ENCODE results near the gene AJUBA.
"Not testable (repeated sequence)": the region's sequence is repeated elsewhere in the genome, so short reads cannot be mapped to it uniquely, and the experiment has no call there.

The AJUBA gene

GRCh38 chr14:22982477-22983245 is at the start of gene AJUBA:
Gene AJUBA, minus strand, starts transcription at chr14:22982551. Its CDS starts 285 bp downstream, at chr14:22982266.
- no peak for FAIRE-seq

DNA sequence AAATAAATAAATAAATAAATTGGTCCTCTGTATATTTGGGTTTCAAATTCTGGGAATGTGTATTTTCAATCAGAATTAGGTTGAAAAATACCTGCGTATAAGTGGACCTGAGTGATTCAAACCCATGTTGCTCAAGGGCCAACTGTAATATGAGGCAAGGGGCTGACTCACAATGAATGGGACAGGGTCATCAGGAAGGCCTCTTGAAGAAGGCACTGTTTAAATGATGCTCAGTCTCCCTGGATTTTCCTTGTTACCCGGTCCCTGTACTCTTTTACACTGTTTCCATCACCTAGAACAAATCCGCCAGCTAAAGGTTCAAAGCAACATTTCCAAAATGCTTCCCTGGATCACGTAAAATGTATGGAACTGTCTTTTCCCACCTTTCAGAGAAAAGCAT is 48.6 kb upstream of the AJUBA start:
- no peak for FAIRE-seq

DNA sequence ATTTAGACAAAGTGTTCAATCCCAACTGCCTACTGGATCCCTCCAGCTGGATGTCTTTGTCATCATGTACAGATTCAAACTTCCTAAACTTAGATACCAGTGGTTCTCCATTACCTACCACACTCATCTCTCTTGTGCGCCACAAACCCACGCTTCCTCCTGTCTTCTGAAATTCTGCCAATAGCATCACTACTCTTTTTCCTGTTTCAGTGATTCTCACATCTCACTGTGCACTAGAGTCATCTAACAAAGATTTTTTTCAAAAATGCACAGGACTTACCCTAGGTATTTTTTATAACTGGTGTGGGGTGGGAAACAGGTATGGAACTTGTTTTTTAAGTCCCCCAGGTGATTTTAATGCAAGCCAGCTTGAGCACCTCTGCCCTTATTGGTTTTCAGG is 46.4 kb upstream of the AJUBA start:
- FAIRE-seq: no peak

DNA sequence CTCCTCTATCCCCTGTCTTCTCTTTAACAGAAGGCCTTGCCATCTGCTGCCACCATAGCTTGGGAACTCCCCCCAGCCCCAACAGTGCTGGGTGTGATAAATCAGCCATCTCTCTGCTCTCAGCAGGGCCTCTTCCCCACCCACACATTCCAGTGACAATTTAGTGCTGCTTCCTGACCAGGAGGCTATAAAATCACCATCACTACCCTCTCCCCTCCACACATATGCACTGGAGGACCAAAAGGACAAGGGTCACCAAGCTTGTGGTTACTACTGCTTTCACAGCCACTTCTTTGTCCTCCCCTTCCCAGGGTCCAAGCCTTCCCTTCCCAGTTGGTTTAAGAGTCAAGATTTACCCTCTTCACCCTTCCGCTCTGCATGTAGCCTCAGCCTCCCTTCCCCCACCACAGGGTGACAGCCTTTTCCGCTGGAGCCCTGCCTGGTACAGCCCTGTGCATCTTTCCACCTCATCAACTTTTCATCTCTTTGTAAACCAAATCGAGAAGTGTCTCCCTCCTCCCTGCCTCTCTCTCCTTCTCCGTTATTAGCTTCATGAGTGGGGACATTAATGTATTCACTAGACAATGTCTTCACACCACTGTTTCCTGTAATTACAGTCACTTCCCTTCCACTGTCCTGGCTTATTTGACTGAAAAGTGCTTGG is 42.9 kb upstream of the AJUBA start:
- FAIRE-seq: no peak

DNA sequence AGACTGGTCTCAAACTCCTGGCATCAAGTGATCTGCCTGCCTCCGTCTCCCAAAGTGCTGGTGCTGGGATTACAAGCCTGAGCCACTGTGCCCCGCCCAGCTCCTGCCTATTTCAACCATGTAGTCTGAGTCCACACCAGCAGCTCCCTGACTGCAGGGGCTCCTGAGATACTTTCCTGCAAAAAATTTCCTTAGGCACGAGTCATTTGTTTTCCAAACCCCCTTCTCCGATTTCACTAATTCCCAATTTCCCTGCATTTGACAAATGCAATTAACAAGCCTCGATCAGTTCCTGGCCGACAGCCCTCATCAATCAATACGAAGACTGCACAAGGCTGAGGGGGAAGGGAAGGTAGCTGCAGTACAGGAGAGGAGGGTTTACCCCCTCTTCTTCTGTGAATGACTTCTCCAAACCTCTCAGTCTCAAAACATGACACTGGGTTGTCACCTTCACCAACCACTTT is 42.3 kb upstream of the AJUBA start:
- FAIRE-seq: no peak

DNA sequence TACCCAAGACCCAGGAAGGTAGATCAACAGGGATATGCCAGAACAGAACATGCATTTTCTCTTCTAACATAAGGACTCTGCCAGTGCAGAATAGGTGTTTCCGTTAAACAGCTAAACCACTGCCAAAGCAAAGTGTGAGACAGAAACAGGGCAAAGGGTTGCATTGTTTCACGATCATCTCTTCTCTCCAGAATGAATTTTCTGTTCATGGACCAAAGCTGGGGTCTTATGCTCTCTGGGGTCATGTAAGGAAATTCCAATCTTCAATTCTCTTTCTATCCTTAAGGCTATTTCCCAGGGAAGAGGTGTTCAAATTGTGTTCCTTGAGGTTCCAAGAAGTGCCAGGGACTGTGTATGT is 41.4 kb upstream of the AJUBA start:
- no peak for FAIRE-seq

- FAIRE-seq: no peak
Measured at GRCh38 chr14:23023022-23023794, 40.9 kb upstream of the AJUBA start.

DNA sequence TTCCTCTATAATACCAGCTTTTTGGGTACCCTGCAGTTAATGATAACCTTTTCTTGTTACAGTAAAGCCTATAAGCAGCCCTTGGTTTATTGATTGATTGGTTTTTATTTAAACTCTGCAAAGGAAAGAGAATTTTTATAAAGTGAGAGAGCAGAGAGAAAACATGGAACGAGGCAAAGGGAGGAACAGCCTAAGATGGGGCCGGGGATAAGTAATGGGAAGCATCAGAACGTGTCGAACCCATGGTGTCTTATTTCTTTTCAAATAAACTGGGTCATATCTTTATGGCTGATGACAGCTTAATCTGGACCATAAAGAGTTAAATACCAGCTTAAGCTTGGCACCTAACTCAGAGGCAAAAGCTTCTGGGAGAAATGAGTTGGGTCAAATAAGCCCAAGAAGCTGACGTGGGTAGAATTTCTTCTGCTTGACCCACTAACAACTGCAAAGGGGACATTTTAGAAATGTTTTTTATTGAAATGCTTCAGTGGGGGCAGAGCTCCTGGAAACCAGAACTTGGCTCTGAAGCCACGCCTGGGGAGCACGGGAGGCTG is 39.6 kb upstream of the AJUBA start:
- FAIRE-seq: no peak

GRCh38 chr14:23021434-23021833 is 39.1 kb upstream of the AJUBA start:
- FAIRE-seq: no peak

GRCh38 chr14:23020143-23021128 is 38.1 kb upstream of the AJUBA start:
- no peak for FAIRE-seq

DNA sequence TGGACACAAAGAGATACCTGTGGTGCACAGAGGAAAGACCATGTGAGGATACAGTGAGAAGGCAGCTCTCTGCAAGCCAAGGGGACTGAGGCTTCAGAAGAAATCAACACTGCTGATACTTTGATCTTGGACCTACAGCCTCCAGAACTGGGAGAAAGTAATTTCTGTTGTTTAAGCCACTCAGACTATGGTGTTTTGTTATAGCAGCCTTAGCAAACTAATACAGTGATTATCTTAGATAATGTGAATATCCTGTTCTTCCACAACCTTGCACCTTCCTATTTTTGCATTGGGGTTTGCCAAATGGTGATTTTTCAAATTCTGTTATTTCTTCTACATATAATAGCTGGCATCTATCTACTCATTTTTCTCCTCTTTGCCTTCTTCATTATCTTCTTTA is 35.8 kb upstream of the AJUBA start:
- no peak for FAIRE-seq

DNA sequence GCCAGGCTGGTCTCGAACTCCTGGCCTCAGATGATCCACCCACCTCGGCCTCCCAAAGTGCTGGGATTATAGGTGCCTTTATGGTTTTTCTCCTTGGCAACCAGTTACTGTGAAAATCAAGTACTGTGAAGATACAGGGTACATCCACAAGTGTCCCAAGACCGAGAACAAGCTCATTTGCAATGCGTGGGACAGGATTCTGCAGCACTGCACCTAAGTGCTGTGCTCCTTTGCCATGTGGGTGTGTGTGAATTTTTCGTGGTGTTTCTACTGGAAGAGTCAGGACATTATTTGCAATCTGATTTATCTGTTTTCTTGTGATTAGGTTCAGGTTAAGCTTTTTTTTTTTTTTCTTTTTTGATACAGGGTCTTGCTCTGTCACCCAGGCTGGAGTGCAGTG is 34.7 kb upstream of the AJUBA start:
- FAIRE-seq: no peak

DNA sequence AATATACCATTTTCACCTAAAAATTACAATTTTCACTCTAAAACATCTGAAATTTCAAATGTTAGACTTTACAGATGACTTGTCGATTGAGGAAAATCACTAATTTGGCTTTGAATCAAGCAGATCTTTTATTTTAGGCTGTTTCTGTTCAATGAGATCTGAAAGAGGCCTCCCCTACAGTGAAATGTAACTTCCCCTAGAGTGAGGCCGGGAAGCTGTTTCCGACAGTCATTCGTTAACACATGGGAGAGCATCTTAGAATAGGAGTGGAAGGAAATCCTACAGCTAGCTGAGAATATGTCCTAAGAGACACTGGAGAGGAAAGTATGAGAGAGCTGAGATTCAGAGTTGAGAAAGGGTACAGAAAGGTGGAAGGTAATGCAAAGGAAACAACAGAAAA is 33.3 kb upstream of the AJUBA start:
- no peak for FAIRE-seq

DNA sequence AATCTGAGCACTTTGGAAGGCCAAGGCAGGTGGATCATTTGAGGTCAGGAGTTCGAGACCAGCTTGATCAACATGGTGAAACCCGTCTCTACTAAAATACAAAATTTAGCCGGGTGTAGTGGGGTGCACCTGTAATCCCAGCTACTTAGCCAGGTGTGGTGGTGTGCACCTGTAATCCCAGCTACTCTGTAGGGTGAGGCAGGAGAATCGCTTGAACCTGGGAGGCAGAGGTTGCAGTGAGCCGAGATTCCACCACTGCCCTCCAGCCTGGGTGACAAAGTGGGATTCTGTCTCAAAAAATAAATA is 31.4 kb upstream of the AJUBA start:
- not testable (repeated sequence) for FAIRE-seq

DNA sequence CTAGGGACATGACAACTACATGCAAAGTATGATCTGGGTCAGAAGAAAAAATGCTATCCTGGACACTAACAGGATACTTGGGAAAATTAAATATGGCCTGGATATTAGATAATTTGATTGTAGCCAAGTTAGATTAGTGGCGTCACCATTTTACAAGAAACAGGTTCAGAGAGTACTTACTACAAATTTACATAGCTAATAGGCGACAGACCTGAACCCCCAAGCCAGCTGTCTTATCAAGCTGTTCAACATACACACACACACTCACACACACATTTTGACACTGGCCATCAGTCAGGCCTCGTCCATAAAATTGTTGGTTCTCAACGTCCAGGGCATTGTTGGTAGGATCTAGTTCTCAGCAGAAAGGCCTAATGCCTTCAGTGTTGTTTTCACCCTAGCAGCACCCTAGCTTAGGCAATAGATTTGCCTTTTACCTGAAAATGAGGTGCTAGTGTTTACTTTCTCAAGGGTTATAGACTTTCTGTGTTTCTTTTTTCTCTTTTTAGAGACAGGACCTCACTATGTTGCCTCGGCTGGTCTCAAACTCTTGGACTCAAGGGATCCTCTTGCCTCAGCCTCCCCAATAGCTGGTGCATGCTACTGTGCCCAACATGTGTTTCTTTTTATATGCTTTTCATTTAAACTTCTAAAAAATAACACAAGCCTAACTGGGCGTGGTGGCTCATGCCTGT is 30.9 kb upstream of the AJUBA start:
- FAIRE-seq: no peak

DNA sequence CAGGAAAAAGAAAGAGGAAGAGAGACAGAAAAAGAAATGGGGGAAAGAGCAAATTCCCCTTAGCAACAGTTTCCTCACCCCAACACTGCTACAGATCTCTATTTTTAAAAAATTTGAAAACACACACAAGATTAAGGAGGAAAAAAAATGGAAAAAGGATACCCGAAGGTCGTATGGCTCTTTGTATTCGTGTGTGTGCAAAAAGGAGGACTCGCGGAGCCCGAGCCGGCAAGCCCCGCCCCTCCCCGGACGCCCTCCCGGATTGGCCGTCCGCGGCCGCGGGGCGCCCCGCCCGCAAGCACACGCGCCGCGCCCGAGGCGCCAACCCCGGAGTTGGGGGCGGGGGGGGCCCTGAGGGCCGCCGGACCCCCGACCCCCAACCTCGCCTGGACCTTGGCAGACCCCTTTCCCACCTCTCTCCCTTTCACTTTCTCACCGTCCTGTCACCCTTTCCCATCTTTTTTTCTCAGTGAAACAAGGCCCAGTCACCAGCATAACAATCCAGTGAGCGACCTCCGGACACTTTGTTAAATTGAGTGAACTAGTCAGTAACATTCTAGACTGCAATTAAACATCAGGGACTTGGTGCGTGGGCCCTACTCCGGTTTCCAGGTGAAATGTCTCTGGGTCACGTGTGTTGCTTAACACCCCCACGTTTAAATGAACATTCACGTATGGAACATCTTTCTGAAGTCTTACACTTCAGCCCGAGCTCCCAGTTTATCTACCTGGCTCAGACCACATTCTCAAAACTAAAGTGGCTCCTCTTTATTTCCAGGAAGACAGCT is 27.8 kb upstream of the AJUBA start, which contains the start of gene C14orf93:
Gene C14orf93 (minus strand): TSS at position 205 of the 788 bp plus-strand sequence. CDS start 11,120 bp downstream, outside the sequence.
- FAIRE-seq: no peak

DNA sequence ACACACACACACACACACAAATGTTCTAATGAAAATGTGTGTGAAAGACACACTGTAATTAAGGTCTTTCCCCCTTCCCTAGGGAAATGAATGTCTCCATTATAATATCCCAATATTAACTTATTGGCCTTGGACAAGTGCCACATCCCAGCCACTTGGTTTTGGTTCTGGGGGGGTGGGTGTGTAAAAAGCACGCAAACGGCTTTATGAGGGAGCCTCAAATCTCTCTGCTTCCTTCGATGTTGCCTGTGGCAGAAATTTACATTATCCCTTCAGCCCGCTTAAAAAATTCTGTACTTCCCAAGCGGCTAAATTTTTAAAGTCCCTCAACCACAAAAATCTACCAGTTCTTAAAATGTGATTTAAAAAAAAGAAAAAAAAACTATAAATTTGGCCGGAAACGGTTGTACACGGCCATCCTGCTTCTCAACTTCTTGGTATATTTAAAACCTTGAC is 27.2 kb upstream of the AJUBA start:
- FAIRE-seq: no peak

GRCh38 chr14:23008831-23009230 is 26.5 kb upstream of the AJUBA start:
- no peak for FAIRE-seq

GRCh38 chr14:23006544-23007419 is 24.4 kb upstream of the AJUBA start:
- FAIRE-seq: no peak

DNA sequence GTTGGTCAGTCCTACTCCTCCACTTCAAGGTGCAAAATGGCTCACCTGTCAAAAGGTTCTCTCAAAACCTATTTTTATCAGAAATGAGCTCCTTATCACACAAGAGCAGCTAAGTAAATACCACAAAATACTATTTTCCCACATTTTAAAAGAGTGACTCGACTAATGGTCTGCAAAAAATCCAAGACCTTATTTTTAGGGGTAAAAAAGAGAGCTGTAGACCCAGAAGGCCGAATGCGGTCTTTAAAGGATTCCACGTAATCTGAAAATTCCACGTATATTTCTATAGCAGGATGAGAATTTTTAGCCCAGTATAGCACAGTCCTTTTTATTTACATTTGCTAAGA is 23.8 kb upstream of the AJUBA start:
- no peak for FAIRE-seq

Data from colon (tissue), 2 donors.